H1 (cell line): ENCODE data around the gene EPHB3. TPM values are rescaled to one million over a fixed set of nuclear protein-coding genes. Genes with fewer than 3 reads are reported as not detected.

Experiments used
- CHD1 ChIP-seq: IDR thresholded peaks from 2 replicates; pipeline ENCODE4 v1.6.1; 2012; ENCODE audit warnings: low read depth, low read length, improper control_type of control experiment
- FOSL1 ChIP-seq: IDR thresholded peaks from 2 replicates; pipeline ENCODE4 v1.6.1; 2011; ENCODE audit warnings: mild to moderate bottlenecking, low read depth, low read length, moderate library complexity; ENCODE audit not compliant: insufficient read depth
- HDAC2 ChIP-seq, 2 experiments: fragments of 300-600 bp in 1 of 2; sonication (generic) in 1 of 2; IDR thresholded peaks; 2 replicates each; pipeline ENCODE4 v1.6.1; 2011 to 2012; ENCODE audit warnings: low read depth in 2 of 2, low read length in 2 of 2, mild to moderate bottlenecking in 2 of 2, moderate library complexity in 2 of 2, borderline replicate concordance in 1 of 2, inconsistent platforms in 1 of 2
- JUN ChIP-seq: IDR thresholded peaks from 2 replicates; pipeline ENCODE4 v1.6.1; 2011; ENCODE audit warnings: low read depth, mild to moderate bottlenecking, improper control_type of control experiment, low read length
- KDM1A ChIP-seq: fragments of 200-600, 300-600 bp; sonication (generic); IDR thresholded peaks from 2 replicates; pipeline ENCODE4 v1.7.1; 2016; ENCODE audit warnings: mild to moderate bottlenecking, low read length, borderline replicate concordance
- MAFK ChIP-seq: IDR thresholded peaks from 2 replicates; pipeline ENCODE4 v1.6.1; 2012; ENCODE audit warnings: low read depth, mild to moderate bottlenecking, improper control_type of control experiment, low read length
- SIRT6 ChIP-seq: IDR thresholded peaks from one replicate; pipeline ENCODE4 v1.7.1; 2012; ENCODE audit warnings: low read length, inconsistent platforms
- polyA plus RNA-seq, 7 experiments: library from polyadenylated mRNA; depleted of rRNA in 3 of 7; stranded (reverse) in 5 of 7; unstranded in 2 of 7; fragments of >200 nt in 5 of 7; fragments of 200-250 nt in 2 of 7; gene quantifications; 1 replicate in 5 of 7; 2 replicates in 1 of 7; 4 replicates in 1 of 7; pipeline versions ENCODE4 v1.2.1 to v1.2.3, GENCODE V29; 2011 to 2013; ENCODE audit warnings: missing spikeins in 2 of 7, mixed read lengths in 2 of 7
- total RNA-seq: library from RNA; stranded (reverse); fragmentation: NEBNext Ultra II Directional; extraction: Animal tissue kit (Norgen Biotek cat#: 25700); gene quantifications from 2 replicates; pipeline ENCODE4 v1.2.1, GENCODE V29; 2021
- TF ChIP-seq, protein P1 (sequence below): fragments of 300-600 bp; sonication (generic); IDR thresholded peaks from 2 replicates; pipeline ENCODE4 v1.7.1; 2012; ENCODE audit warnings: low read length, moderate library complexity, mild to moderate bottlenecking, inconsistent platforms; ENCODE audit not compliant: insufficient replicate concordance
- TF ChIP-seq, protein P2 (sequence below), 3 experiments: IDR thresholded peaks; 1 replicate in 2 of 3; 2 replicates in 1 of 3; pipeline versions ENCODE4 v1.5.1 to v1.6.1; 2011; ENCODE audit warnings: low read length in 3 of 3, mild to moderate bottlenecking in 3 of 3, inconsistent platforms in 2 of 3, low read depth in 1 of 3, moderate library complexity in 1 of 3; ENCODE audit not compliant: insufficient read depth in 1 of 3; ENCODE audit errors: control extremely low read depth in 1 of 3

Gene EPHB3
- total and polyA plus RNA-seq, 2 of the 8 experiments (the other 6 are each of a cell fraction or from before 2014, with no cell fraction given) = 0.41 to 0.91 TPM

DNA sequence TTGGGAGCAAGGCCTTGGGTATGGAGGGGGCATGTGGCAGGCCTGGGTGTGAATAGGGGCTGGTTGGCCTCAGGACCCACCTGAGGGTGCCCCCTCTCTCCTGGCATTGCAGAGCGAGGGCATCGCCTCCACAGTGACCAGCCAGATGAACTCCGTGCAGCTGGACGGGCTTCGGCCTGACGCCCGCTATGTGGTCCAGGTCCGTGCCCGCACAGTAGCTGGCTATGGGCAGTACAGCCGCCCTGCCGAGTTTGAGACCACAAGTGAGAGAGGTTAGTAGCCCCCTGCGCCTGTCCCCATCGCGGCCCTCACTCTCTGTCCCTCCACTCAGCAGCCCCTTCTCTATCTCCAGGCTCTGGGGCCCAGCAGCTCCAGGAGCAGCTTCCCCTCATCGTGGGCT lies 16.0 kb downstream of the EPHB3 start (continued):
- TF ChIP-seq, protein P1, sequence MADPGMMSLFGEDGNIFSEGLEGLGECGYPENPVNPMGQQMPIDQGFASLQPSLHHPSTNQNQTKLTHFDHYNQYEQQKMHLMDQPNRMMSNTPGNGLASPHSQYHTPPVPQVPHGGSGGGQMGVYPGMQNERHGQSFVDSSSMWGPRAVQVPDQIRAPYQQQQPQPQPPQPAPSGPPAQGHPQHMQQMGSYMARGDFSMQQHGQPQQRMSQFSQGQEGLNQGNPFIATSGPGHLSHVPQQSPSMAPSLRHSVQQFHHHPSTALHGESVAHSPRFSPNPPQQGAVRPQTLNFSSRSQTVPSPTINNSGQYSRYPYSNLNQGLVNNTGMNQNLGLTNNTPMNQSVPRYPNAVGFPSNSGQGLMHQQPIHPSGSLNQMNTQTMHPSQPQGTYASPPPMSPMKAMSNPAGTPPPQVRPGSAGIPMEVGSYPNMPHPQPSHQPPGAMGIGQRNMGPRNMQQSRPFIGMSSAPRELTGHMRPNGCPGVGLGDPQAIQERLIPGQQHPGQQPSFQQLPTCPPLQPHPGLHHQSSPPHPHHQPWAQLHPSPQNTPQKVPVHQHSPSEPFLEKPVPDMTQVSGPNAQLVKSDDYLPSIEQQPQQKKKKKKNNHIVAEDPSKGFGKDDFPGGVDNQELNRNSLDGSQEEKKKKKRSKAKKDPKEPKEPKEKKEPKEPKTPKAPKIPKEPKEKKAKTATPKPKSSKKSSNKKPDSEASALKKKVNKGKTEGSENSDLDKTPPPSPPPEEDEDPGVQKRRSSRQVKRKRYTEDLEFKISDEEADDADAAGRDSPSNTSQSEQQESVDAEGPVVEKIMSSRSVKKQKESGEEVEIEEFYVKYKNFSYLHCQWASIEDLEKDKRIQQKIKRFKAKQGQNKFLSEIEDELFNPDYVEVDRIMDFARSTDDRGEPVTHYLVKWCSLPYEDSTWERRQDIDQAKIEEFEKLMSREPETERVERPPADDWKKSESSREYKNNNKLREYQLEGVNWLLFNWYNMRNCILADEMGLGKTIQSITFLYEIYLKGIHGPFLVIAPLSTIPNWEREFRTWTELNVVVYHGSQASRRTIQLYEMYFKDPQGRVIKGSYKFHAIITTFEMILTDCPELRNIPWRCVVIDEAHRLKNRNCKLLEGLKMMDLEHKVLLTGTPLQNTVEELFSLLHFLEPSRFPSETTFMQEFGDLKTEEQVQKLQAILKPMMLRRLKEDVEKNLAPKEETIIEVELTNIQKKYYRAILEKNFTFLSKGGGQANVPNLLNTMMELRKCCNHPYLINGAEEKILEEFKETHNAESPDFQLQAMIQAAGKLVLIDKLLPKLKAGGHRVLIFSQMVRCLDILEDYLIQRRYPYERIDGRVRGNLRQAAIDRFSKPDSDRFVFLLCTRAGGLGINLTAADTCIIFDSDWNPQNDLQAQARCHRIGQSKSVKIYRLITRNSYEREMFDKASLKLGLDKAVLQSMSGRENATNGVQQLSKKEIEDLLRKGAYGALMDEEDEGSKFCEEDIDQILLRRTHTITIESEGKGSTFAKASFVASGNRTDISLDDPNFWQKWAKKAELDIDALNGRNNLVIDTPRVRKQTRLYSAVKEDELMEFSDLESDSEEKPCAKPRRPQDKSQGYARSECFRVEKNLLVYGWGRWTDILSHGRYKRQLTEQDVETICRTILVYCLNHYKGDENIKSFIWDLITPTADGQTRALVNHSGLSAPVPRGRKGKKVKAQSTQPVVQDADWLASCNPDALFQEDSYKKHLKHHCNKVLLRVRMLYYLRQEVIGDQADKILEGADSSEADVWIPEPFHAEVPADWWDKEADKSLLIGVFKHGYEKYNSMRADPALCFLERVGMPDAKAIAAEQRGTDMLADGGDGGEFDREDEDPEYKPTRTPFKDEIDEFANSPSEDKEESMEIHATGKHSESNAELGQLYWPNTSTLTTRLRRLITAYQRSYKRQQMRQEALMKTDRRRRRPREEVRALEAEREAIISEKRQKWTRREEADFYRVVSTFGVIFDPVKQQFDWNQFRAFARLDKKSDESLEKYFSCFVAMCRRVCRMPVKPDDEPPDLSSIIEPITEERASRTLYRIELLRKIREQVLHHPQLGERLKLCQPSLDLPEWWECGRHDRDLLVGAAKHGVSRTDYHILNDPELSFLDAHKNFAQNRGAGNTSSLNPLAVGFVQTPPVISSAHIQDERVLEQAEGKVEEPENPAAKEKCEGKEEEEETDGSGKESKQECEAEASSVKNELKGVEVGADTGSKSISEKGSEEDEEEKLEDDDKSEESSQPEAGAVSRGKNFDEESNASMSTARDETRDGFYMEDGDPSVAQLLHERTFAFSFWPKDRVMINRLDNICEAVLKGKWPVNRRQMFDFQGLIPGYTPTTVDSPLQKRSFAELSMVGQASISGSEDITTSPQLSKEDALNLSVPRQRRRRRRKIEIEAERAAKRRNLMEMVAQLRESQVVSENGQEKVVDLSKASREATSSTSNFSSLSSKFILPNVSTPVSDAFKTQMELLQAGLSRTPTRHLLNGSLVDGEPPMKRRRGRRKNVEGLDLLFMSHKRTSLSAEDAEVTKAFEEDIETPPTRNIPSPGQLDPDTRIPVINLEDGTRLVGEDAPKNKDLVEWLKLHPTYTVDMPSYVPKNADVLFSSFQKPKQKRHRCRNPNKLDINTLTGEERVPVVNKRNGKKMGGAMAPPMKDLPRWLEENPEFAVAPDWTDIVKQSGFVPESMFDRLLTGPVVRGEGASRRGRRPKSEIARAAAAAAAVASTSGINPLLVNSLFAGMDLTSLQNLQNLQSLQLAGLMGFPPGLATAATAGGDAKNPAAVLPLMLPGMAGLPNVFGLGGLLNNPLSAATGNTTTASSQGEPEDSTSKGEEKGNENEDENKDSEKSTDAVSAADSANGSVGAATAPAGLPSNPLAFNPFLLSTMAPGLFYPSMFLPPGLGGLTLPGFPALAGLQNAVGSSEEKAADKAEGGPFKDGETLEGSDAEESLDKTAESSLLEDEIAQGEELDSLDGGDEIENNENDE = no peak
- TF ChIP-seq FOSL1 = no peak
- no peak for TF ChIP-seq JUN
- TF ChIP-seq KDM1A = no peak
- no peak for TF ChIP-seq MAFK
- TF ChIP-seq, protein P2, sequence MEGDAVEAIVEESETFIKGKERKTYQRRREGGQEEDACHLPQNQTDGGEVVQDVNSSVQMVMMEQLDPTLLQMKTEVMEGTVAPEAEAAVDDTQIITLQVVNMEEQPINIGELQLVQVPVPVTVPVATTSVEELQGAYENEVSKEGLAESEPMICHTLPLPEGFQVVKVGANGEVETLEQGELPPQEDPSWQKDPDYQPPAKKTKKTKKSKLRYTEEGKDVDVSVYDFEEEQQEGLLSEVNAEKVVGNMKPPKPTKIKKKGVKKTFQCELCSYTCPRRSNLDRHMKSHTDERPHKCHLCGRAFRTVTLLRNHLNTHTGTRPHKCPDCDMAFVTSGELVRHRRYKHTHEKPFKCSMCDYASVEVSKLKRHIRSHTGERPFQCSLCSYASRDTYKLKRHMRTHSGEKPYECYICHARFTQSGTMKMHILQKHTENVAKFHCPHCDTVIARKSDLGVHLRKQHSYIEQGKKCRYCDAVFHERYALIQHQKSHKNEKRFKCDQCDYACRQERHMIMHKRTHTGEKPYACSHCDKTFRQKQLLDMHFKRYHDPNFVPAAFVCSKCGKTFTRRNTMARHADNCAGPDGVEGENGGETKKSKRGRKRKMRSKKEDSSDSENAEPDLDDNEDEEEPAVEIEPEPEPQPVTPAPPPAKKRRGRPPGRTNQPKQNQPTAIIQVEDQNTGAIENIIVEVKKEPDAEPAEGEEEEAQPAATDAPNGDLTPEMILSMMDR (IDR thresholded peaks at IDR 0.05; ENCODE audit: control extremely low read depth in 1 of 3, insufficient read depth in 1 of 3, low read depth in 1 of 3, low read length in 3 of 3) = no peak
- no peak for TF ChIP-seq SIRT6
- no peak for TF ChIP-seq HDAC2 (IDR thresholded peaks at IDR 0.05; ENCODE audit: borderline replicate concordance in 1 of 2, low read depth in 2 of 2, low read length in 2 of 2)
- no peak for TF ChIP-seq CHD1
